GM21737 (cell line): Measurements from ENCODE around the gene PRAMEF20.
"Not testable (repeated sequence)": the region's sequence is repeated elsewhere in the genome, so short reads cannot be mapped to it uniquely, and the experiment has no call there.

ENCODE experiments used
- ATAC-seq: cut with Tn5 transposase; IDR thresholded peaks from one replicate; pipeline ENCODE4 v1.9.1; 2021; ENCODE audit warnings: mild to moderate bottlenecking, moderate library complexity; ENCODE audit not compliant: unreplicated experiment

PRAMEF20 gene

GRCh38 chr1:13410150-13410549 lies at the start of gene PRAMEF20:
PRAMEF20 (plus strand) TSS chr1:13410450; CDS start chr1:13416355, 5,905 bp downstream.
- ATAC-seq, result not testable (repeated sequence)

- ATAC-seq, result not testable (repeated sequence)
These were observed 47.9 kb upstream of the PRAMEF20 start for GRCh38 chr1:13362364-13362763.

GRCh38 chr1:13364928-13365327 lies 45.3 kb upstream of the PRAMEF20 start:
- ATAC-seq, result not testable (repeated sequence)

- not testable (repeated sequence) for ATAC-seq
These were observed 43.7 kb upstream of the PRAMEF20 start for GRCh38 chr1:13366536-13366935.

GRCh38 chr1:13368544-13368943 lies 41.7 kb upstream of the PRAMEF20 start:
- not testable (repeated sequence) for ATAC-seq

- not testable (repeated sequence) for ATAC-seq
These were observed 31.3 kb upstream of the PRAMEF20 start for GRCh38 chr1:13378983-13379382.

- ATAC-seq, result not testable (repeated sequence)
These were observed 29.9 kb upstream of the PRAMEF20 start for GRCh38 chr1:13380380-13380779.

- ATAC-seq, result not testable (repeated sequence)
These were observed 20.9 kb upstream of the PRAMEF20 start, which contains the start of gene PRAMEF17 for GRCh38 chr1:13389332-13389731. PRAMEF17 (plus strand) TSS chr1:13389632; CDS start chr1:13389658, 26 bp downstream.

GRCh38 chr1:13393004-13393403 lies 17.2 kb upstream of the PRAMEF20 start:
- ATAC-seq, result not testable (repeated sequence)

- ATAC-seq, result not testable (repeated sequence)
These were observed 15.5 kb upstream of the PRAMEF20 start for GRCh38 chr1:13394761-13395160.

GRCh38 chr1:13395311-13395710 lies 14.9 kb upstream of the PRAMEF20 start:
- not testable (repeated sequence) for ATAC-seq

- no peak for ATAC-seq
These were observed 2.4 kb upstream of the PRAMEF20 start for GRCh38 chr1:13407811-13408210.

GRCh38 chr1:13430495-13430894 lies 20.2 kb downstream of the PRAMEF20 start:
- ATAC-seq, result no peak

- ATAC-seq, result no peak
These were observed 22.0 kb downstream of the PRAMEF20 start for GRCh38 chr1:13432251-13432650.

GRCh38 chr1:13433694-13434358 lies 23.6 kb downstream of the PRAMEF20 start:
- not testable (repeated sequence) for ATAC-seq

GRCh38 chr1:13435458-13435857 lies 25.2 kb downstream of the PRAMEF20 start:
- ATAC-seq, result no peak

- ATAC-seq, result not testable (repeated sequence)
These were observed 29.0 kb downstream of the PRAMEF20 start for GRCh38 chr1:13439104-13439783.

GRCh38 chr1:13443335-13443979 lies 33.2 kb downstream of the PRAMEF20 start:
- no peak for ATAC-seq

GRCh38 chr1:13450204-13450603 lies 40.0 kb downstream of the PRAMEF20 start:
- no peak for ATAC-seq

GRCh38 chr1:13451399-13451965 lies 41.2 kb downstream of the PRAMEF20 start:
- no peak for ATAC-seq

GRCh38 chr1:13456904-13457532 lies 46.8 kb downstream of the PRAMEF20 start:
- no peak for ATAC-seq
